VCaP (cell line): ENCODE measurements around the gene CKB.

Experiments used
- H3K27ac ChIP-seq: fragments of 450-650 bp; 2 replicates; pipeline ENCODE4 v1.5.1; 2017
- CTCF ChIP-seq: fragments of 450-650 bp; conservative IDR thresholded peaks from 2 replicates; pipeline ENCODE4 v1.5.1; 2017; ENCODE audit warnings: mild to moderate bottlenecking, moderate library complexity

Gene CKB

DNA sequence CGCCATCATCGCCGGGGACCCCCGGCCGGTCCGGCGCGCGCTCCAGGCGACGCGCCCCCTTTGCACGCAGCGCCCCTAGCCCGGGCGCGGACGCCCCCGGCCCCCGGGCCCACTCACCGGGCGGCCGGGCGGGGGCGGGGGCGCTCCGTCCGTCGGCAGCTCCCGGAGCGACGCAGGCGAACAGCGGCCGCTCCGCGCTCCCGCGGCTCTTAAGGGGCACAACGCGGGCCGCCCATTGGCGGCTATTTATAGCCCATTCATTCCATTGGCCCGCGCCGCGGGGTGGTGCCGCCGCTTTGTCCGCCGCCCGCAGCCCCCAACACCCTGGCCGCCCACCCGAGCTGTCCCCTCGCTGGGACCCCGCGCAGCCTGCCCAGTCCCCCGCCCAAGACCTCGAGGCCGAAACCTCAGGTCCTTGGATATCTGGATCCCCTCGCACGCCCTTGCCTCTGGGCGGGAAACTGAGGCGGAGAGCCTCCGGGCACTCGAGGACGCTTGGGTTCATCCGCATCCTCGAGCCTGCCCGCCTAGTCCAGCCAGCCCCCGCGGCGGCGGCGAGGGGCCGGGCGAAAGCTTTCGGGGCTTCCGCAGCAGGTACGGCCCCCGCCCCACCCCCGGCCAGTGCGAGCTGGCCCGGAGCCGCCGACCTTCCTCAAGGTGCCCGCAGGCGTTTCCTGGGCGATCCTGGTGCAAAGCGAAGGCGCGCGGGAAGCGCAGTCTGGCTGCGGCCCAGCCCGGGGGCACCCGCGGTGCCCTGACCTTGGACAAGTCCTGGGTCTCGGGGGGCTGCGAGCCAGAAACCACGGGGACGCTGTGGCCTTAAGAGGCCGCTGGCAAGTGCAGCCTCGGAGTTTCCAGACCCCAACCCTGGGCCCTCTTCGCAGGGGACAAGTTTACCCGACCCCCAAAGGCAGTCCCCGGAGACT is at the start of gene CKB:
Gene CKB, minus strand, starts transcription at position 182 of the 926 bp plus-strand sequence. CDS start 337 bp downstream, outside the sequence.
- TF ChIP-seq CTCF = no peak
- H3K27ac ChIP-seq = peak within 1 kb of the TSS; percentile 98

DNA sequence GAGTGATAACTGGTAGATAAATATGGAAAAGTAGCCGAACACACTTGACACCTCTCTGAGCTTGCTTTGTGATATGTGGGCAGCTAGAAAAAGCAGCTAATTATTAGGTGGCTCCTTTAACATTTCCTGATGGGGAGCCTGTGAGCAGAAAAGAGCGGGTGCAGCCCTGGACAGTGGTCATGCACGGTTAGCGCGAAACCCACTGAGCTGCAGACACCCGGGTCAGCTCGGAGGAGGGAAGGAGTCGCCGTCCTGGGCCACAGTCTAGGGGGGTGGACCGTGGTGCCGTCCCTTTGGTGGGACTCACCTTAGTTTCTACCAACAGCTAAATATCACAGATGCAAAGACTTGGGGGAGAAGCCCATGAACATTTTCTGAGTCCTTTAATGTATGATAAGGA is 46.8 kb upstream of the CKB start:
- H3K27ac ChIP-seq = peak overlapping the region; percentile 97
- TF ChIP-seq CTCF = no peak

DNA sequence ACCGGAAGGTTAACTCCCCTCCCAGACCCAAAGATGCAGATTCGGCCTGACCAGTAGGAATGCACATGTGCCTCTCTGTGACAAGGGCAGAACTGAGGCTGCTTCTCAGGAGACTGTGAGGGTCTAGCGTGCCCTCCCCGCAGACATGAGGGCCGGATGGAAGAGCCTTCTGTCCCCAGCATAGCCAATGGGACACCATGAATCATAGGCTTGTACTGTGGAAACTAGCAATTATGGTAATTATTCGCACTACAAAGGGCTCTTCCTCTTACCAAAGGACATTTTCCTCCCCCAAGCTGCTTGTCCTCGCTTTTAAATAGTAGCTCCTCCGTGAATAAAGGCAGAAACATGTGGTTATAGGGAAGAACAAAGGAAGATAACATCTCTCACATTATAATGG is 46.3 kb upstream of the CKB start:
- TF ChIP-seq CTCF = no peak
- peak overlapping the region; percentile 97 for H3K27ac ChIP-seq

DNA sequence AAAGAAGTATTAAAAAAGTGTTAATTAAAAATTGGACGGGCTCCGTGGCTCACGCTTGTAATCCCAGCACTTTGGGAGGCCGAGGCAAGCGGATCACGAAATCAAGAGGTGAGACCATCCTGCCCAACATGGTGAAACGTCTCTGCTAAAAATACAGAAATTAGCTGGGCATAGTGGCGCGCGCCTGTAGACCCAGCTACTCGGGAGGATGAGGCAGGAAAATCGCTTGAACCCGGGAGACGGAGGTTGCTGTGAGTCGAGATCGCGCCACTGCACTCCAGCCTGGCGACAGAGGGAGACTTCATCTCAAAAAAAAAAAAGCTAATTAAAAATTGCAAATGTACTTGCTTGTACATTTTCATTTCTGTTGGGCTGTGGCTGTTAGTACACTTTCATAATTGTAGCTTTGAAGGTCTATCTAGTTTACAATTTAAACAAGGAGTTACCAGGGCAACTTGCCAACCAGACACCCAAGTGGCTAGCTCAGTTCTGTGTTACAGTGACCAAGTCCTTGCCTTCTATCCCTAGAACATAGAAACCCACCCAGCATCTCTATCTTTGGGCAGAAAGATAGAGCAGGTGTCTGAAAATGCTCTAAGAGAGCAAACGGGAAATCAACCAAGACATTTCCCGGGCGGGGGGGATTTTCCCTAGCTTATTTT is 41.3 kb upstream of the CKB start:
- peak overlapping the region; percentile 98 for H3K27ac ChIP-seq
- TF ChIP-seq CTCF = no peak

- peak overlapping the region; percentile 98 for H3K27ac ChIP-seq
- no peak for TF ChIP-seq CTCF
Measured at GRCh38 chr14:103563226-103563620, 40.6 kb upstream of the CKB start.

GRCh38 chr14:103562429-103563225 is 40.0 kb upstream of the CKB start, which contains the start of the genes BAG5 and COA8:
BAG5 (minus strand) TSS chr14:103562657; CDS start chr14:103561164, 1,493 bp downstream.
COA8 (plus strand) TSS chr14:103562960; CDS start chr14:103563002, 42 bp downstream.
- peak within 1 kb of the TSS; percentile 98 for H3K27ac ChIP-seq
- TF ChIP-seq CTCF = no peak

GRCh38 chr14:103562179-103562428 is 39.5 kb upstream of the CKB start:
- H3K27ac ChIP-seq = peak overlapping the region; percentile 98
- TF ChIP-seq CTCF = no peak
